Measurements from ENCODE around the gene SLC6A13.

DNA sequence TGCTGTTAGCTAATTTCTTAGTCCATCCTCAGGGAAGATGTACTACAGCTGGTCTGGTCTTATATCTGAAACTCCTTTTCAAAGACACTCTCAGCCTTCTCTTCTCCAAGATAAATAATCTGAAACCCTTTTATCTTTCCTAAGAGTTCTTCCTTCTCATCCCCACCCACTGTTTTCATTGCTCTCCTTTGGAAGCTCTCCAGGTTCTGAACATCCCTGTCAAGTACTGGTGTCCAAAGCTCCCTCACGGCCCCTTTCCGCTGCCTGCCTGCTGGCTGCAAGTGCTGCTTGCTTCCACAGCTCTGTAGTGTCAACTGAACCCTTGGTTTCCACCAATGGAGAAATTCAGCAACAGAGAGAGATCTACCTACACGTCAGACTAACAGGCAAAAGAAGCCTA is 6.6 kb upstream of the SLC6A13 start:
- TF ChIP-seq POLR2A (IDR thresholded peaks at IDR 0.05) (no peak), POLR2AphosphoS5 (IDR thresholded peaks at IDR 0.05) (peak; percentile 45)
- TF ChIP-seq, protein P1, sequence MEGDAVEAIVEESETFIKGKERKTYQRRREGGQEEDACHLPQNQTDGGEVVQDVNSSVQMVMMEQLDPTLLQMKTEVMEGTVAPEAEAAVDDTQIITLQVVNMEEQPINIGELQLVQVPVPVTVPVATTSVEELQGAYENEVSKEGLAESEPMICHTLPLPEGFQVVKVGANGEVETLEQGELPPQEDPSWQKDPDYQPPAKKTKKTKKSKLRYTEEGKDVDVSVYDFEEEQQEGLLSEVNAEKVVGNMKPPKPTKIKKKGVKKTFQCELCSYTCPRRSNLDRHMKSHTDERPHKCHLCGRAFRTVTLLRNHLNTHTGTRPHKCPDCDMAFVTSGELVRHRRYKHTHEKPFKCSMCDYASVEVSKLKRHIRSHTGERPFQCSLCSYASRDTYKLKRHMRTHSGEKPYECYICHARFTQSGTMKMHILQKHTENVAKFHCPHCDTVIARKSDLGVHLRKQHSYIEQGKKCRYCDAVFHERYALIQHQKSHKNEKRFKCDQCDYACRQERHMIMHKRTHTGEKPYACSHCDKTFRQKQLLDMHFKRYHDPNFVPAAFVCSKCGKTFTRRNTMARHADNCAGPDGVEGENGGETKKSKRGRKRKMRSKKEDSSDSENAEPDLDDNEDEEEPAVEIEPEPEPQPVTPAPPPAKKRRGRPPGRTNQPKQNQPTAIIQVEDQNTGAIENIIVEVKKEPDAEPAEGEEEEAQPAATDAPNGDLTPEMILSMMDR (IDR thresholded peaks at IDR 0.05): no peak
